ENCODE results near the gene PIEZO2.

Gene PIEZO2

DNA sequence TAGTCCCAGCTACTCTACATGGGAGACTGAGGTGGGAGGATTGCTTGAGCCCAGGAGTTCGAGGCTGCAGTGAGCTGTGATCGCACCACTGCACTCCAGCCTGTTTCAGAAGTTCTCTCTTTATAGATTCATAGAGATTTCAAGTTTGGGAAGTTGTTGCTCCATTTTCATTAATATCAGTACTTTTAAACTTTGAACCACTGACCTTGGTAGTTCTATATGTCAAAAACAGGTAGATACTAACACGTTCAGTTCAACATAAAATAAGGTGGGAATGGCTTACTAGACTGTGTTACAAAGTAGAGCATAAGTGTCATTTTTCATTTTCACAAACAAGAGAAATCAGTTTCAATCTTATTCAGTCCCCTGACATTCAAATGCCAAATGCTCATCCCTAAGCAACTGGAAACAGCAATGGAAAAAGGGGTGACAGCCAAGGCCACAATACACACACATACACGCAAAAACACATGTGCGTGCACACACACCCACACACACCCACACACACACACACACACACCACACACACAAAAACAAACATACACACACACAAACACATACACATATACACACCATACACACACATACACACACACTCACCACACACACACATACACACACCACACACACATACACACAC lies 71.7 kb downstream of the PIEZO2 start:
- TF ChIP-seq, protein P1, sequence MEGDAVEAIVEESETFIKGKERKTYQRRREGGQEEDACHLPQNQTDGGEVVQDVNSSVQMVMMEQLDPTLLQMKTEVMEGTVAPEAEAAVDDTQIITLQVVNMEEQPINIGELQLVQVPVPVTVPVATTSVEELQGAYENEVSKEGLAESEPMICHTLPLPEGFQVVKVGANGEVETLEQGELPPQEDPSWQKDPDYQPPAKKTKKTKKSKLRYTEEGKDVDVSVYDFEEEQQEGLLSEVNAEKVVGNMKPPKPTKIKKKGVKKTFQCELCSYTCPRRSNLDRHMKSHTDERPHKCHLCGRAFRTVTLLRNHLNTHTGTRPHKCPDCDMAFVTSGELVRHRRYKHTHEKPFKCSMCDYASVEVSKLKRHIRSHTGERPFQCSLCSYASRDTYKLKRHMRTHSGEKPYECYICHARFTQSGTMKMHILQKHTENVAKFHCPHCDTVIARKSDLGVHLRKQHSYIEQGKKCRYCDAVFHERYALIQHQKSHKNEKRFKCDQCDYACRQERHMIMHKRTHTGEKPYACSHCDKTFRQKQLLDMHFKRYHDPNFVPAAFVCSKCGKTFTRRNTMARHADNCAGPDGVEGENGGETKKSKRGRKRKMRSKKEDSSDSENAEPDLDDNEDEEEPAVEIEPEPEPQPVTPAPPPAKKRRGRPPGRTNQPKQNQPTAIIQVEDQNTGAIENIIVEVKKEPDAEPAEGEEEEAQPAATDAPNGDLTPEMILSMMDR (IDR thresholded peaks at IDR 0.05; ENCODE audit: extremely low read depth, missing control alignments), result no peak
- DNase-seq (ENCODE audit: low spot score), result no peak

DNA sequence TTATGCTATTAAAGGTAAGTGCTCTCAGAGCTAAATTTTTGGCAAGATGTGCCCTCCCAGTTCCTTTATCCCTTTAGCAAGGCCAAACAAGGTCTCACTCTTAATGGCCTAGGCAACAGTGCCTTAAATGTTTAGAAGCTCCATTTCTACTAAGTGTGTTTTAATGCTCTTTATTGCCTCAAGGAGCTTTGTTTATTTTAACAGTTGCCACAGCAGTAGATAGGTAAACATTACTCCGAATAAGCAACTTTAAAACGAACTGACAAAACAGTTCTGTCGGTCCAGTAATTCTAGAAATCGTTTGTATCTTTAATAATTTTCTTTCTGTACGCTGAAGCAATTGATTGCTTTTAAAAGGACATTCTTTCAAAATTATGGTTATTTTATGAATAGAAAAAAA lies 74.5 kb downstream of the PIEZO2 start:
- TF ChIP-seq, protein P1 (IDR thresholded peaks at IDR 0.05; ENCODE audit: extremely low read depth, missing control alignments), result no peak
- no peak for DNase-seq (ENCODE audit: low spot score)

DNA sequence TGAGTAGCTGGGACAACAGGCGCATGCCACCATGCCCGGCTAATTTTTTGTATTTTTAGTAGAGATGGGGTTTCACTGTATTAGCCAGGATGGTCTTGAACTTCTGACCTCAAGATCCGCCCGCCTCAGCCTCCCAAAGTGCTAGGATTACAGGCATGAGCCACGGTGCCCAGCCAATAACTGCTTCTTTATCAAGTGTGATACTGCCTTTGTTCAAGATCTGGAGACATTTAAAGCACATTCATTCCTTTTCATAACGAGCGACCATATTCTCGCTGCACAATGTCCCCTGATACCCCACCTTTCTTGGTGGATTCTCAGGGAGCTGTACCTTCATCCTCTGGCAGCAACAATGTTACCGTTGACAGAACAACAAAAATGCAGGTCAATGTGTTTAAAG lies 75.4 kb downstream of the PIEZO2 start:
- TF ChIP-seq, protein P1 (IDR thresholded peaks at IDR 0.05; ENCODE audit: extremely low read depth, missing control alignments), result no peak
- DNase-seq (ENCODE audit: low spot score), result no peak

DNA sequence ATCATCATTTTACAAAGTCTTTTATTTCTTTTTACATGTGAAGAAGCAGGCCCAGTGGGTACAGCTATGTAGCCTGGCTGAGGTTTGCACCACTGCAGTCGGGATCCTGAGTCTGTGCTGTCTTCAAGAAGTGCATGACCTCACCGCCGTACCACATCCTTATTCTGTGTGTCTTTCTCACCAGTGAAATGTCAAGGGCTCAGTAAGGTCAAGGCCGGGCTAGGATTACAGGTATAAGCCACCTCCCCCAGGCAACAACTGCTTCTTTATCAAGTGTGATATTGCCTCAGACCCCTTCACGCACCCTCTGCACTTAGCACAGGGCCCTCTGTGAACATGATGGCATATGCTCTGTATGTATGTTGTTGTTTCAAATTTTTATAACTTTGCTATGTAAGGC lies 76.7 kb downstream of the PIEZO2 start:
- DNase-seq (ENCODE audit: low spot score), result no peak
- TF ChIP-seq, protein P1 (IDR thresholded peaks at IDR 0.05; ENCODE audit: extremely low read depth, missing control alignments), result no peak

DNA sequence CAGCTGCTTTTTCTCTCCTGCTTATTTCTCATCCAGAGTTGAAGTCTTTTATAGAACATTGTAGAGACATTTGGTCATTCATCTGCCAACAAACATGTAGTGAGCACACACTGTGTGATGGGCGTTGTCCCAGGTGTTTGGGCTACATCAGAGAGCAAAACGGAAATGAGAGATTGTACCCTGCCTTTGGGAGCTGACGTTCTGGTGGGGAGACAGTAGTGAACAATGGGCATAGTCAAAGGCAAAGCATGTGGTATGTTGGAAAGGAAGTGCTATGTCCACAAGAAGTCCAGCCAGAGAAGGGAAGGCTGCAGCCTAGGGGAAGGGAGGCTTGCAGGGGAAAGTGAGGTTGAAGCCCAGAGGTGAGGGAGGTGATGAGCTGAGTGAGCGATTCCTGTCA lies 78.1 kb downstream of the PIEZO2 start:
- DNase-seq (ENCODE audit: low spot score), result no peak
- TF ChIP-seq, protein P1 (IDR thresholded peaks at IDR 0.05; ENCODE audit: extremely low read depth, missing control alignments), result no peak

DNA sequence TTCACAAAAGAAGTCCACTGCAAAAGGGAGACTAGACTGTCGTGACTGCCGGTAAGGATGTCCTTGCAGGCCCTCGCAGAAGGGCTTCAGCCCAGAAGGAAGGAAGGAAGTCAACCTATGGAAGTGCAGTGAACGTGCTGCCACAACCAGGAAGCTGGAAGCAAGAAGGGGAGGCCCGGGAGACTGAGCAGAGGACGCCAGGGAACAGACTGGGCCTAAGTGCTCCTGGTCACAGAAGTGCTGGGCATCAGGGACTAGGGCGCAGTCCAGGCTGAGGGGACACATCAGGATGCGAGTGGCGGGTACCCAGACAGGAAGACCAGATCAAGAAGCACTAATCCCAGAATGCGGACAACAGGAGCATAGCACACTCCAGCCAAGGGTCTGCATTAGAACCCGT lies 78.8 kb downstream of the PIEZO2 start:
- DNase-seq (ENCODE audit: low spot score), result no peak
- TF ChIP-seq, protein P1 (IDR thresholded peaks at IDR 0.05; ENCODE audit: extremely low read depth, missing control alignments), result no peak

DNA sequence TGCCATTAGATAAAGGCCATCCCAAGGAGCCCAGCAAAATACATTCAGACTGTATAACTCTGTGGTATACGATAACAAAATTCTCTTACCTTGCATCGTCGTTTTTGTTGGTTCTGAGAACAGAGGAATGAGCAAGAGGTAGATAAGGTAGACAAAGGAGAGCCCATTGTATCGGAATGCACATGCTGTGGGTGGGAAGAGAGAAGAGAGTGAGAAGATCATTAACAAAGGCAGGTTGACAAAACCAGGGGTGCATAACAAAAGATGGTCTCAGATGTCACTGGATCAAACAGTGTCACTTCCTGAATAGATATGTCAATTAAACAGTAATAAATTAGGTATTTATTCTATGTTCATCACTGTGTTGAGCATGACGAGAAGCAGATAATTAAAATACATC lies 83.3 kb downstream of the PIEZO2 start:
- no peak for DNase-seq (ENCODE audit: low spot score)
- TF ChIP-seq, protein P1 (IDR thresholded peaks at IDR 0.05; ENCODE audit: extremely low read depth, missing control alignments), result no peak
